K562 (cell line): ENCODE data around the gene PCED1B. TPM values are rescaled to one million over a fixed set of nuclear protein-coding genes. Genes with fewer than 3 reads are reported as not detected.
"Not testable (repeated sequence)": the region's sequence is repeated elsewhere in the genome, so short reads cannot be mapped to it uniquely, and the experiment has no call there.

Source experiments
- ATF3 ChIP-seq, 2 experiments: fragments of 450-650 bp in 1 of 2; sonication (generic) in 1 of 2; formaldehyde crosslinking in 1 of 2; IDR thresholded peaks in 1 of 2; conservative IDR thresholded peaks in 1 of 2; 2 replicates each; pipeline versions ENCODE4 v1.6.1 to v1.8.1; 2016 to 2023; ENCODE audit warnings: mild to moderate bottlenecking in 2 of 2, moderate library complexity in 2 of 2, inconsistent platforms in 1 of 2, missing genetic modification reagents in 1 of 2
- CHAMP1 ChIP-seq: fragments of 450-650 bp; IDR thresholded peaks from 2 replicates; pipeline ENCODE4 v1.6.1; 2016; ENCODE audit warnings: mild to moderate bottlenecking
- EGR1 ChIP-seq: fragments of 450-650 bp; conservative IDR thresholded peaks from 2 replicates; pipeline ENCODE4 v1.6.1; 2017; ENCODE audit warnings: mild to moderate bottlenecking
- LEF1 ChIP-seq: fragments of 450-650 bp; IDR thresholded peaks from 2 replicates; pipeline ENCODE4 v1.6.1; 2016; ENCODE audit warnings: mild to moderate bottlenecking
- TBL1XR1 ChIP-seq, 2 experiments: IDR thresholded peaks; 2 replicates each; pipeline ENCODE4 v1.6.1; 2012; ENCODE audit warnings: improper control_type of control experiment in 2 of 2, low read length in 2 of 2, mild to moderate bottlenecking in 1 of 2
- ZEB2 ChIP-seq: fragments of 450-650 bp; IDR thresholded peaks from 2 replicates; pipeline ENCODE4 v1.6.1; 2016
- ZNF592 ChIP-seq: fragments of 450-650 bp; IDR thresholded peaks from 2 replicates; pipeline ENCODE4 v1.6.1; 2017; ENCODE audit warnings: antibody characterized with exemption, mild to moderate bottlenecking
- polyA plus RNA-seq, 8 experiments: library from polyadenylated mRNA; depleted of rRNA in 4 of 8; stranded (reverse) in 5 of 8; unstranded in 3 of 8; fragments of >200 nt; fragmentation: Nextera tagmentation in 2 of 8; fragmentation: Illumina TruSeq in 1 of 8; extraction: Ambion mirVana in 2 of 8; extraction: Trizol in 1 of 8; gene quantifications; 2 replicates each; pipeline versions ENCODE4 v1.2.1 to v1.2.3, GENCODE V29; 2011 to 2014; ENCODE audit warnings: inconsistent platforms in 1 of 8, missing spikeins in 1 of 8
- total RNA-seq, 7 experiments: library from RNA; depleted of rRNA in 6 of 7; stranded (reverse); fragments of >200 nt in 6 of 7; fragmentation: Illumina TruSeq in 2 of 7; extraction: Trizol in 2 of 7; gene quantifications; 2 replicates each; pipeline versions ENCODE4 v1.2.1 to v1.2.3, GENCODE V29; 2011 to 2021; ENCODE audit warnings: low replicate concordance in 1 of 7

PCED1B gene
- total and polyA plus RNA-seq, 9 of the 15 experiments (the other 6 are each of a cell fraction or from before 2014, with no cell fraction given): 1.2 to 9.3 (median 2.5) TPM

- TF ChIP-seq LEF1 (0 out of 2 replicates have a peak, but pooled peaks have one; percentile 17), CHAMP1 (0 out of 2 replicates have a peak, but pooled peaks have one; percentile 38), ZNF592 (0 out of 2 replicates have a peak, but pooled peaks have one; percentile 16), ZEB2 (peak; percentile 51; the same call in 1 of the 2 replicates), ATF3 (IDR thresholded peaks at IDR 0.05) (peak; percentile 51; the same call in 1 of the 2 replicates), EGR1 (0 out of 2 replicates have a peak, but pooled peaks have one; percentile 12), TBL1XR1 (IDR thresholded peaks at IDR 0.05; ENCODE audit: low read length in 2 of 2) (peak in 1 of 2 experiments; percentile 30; a peak in 1 of 4 replicates)
- TF ChIP-seq ATF3 (CRISPR knock-in tag; conservative IDR thresholded peaks at IDR 0.05): not testable (repeated sequence)
These were observed 102.9 kb downstream of the PCED1B start (continued) for GRCh38 chr12:47182164-47182938.
